HPDE6-E6E7 (cell line): ENCODE results near the gene TPSB2.
"Not testable (repeated sequence)": the region's sequence is repeated elsewhere in the genome, so short reads cannot be mapped to it uniquely, and the experiment has no call there.

Experiments used
- DNase-seq: peaks from one replicate; pipeline ENCODE4 v3.0.0; 2011; ENCODE audit warnings: missing footprints; ENCODE audit errors: extremely low spot score

The TPSB2 gene

GRCh38 chr16:1241081-1241480 lies 11.1 kb upstream of the TPSB2 start:
- DNase-seq: not testable (repeated sequence)

DNA sequence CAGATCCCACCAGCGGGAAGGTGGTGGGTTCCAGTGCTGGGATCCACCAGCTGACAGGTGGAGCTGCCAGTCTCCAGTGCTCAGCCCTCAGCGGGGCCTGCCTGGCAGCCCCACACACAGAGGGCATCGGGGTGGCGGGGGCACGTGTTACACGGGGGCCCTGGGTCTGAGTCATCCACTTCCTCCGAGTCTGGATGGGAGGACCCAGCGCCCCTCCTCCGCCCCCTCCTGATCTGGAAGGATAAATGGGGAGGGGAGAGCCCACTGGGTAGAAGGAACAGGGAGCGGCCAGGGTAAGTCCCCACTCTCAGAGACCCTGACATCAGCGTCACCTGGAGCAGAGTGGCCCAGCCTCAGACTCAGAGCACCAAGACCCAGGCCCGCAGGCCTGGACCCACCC lies 10.5 kb upstream of the TPSB2 start, which contains the start of gene TPSAB1:
Gene TPSAB1 (plus strand): TSS at position 270 of the 400 bp plus-strand sequence. CDS start 234 bp downstream, outside the sequence.
- not testable (repeated sequence) for DNase-seq

DNA sequence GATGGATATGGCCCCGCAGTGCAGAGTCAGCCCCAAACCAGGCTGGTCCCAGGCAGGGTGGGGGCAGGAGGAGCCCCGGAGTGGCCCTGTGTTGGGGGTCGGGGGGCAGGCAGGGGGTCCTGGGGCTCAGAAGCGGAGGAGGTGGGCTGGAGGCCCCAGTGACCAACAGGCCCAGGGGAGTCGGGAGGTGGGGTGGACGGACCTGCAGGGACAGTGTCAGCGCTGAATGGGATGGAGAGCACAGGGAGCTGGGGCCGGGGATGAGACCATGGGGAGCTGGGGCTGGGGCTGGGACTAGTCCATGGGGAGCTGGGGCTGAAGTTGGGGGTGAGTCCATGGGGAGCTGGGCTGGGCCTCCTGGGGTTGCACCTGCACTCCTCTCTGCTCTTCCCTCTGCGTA lies 9.6 kb upstream of the TPSB2 start:
- not testable (repeated sequence) for DNase-seq

DNA sequence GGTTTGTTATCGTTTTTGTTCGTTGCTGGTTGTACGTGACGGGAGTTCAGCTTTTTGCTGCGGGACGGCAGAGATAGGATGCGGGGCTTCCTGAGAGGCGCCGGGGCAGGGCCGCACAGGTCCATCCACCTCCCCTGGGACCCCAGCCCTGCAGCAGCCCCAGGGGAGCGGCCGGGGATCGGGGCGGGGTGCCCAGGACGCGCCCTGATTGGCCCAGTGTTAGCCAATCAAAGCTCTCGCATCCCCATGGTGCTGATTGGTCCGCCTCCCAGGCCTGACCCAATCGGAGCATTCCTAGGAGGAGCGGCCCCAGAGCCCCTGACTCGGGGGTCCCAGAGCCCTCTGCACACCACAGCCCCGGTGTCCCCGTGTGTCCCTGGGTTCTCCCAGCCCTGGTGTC lies 8.9 kb upstream of the TPSB2 start:
- DNase-seq: not testable (repeated sequence)

DNA sequence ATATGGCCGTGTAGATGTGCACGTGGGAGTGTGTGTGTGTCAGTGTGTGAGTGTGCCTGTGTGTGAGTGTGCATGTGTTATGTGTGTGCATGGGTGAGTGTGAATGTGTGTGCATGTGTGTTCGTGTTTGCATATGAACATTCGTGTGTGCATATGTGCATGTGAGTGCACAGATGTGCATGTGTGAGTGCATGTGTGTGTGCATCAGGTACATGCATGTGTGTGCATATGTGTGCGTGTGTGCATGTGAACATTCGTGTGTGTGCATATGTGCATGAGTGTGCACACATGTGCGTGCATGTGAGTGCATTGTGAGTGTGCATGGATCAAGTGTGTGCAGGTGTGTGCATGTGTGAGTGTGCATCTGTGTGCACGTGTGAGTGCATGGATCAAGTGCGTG lies 8.0 kb upstream of the TPSB2 start:
- no peak for DNase-seq

GRCh38 chr16:1236659-1237058 lies 6.7 kb upstream of the TPSB2 start:
- not testable (repeated sequence) for DNase-seq

DNA sequence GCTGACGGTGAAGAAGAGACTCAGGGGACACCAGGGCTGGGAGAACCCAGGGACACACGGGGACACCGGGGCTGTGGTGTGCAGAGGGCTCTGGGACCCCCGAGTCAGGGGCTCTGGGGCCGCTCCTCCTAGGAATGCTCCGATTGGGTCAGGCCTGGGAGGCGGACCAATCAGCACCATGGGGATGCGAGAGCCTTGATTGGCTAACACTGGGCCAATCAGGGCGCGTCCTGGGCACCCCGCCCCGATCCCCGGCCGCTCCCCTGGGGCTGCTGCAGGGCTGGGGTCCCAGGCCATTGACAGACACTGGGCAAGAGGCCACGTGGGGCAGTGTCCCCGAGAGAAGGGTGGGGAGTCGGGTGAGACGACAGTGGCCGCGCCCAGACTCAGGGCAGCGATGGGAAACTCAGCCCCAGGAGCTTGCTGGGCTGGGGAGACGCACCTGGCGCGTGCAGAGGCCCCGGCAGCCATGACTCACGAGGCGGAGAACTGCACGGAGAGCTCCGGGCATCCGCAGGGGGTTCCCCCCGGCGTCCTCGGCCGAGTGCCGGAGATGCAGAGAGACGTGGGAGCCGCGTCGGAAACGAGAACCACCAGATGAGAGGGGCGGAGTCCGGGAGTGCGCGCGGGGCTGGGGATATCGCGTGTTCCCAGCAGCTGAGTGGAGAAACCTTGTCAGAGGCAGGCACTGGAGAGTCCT lies 2.2 kb upstream of the TPSB2 start:
- DNase-seq: not testable (repeated sequence)

DNA sequence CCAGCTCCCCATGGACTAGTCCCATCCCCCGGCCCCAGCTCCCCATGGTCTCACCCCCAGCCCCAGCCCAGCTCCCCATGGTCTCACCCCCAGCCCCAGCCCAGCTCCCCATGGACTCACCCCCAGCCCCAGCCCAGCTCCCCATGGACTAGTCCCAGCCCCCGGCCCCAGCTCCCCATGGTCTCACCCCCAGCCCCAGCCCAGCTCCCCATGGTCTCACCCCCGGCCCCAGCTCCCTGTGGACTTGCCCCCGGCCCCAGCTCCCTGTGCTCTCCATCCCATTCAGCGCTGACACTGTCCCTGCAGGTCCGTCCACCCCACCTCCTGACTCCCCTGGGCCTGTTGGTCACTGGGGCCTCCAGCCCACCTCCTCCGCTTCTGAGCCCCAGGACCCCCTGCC lies 1.3 kb upstream of the TPSB2 start:
- DNase-seq: not testable (repeated sequence)

- not testable (repeated sequence) for DNase-seq
Observed at GRCh38 chr16:1230471-1231212, 658 bp upstream of the TPSB2 start.

DNA sequence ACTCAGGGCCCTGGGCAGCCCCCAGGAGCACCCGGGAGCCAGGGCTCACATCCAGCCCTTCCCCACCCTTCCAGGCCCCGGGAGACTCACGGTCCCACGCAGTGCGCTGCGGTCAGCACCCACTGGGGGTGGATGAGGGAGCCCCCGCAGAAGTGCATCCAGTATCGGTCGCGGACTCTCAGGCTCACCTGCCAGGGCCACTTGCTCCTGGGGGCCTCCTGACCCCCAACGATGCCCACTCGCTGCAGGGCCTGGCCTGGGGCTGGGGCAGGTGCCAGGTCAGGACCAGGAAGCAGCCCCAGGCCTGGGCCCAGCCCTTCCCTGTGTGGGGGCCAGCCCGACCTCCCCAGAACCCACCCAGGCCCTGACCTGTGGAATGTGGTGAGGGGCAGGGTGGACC lies 508 bp downstream of the TPSB2 start:
- DNase-seq: not testable (repeated sequence)

DNA sequence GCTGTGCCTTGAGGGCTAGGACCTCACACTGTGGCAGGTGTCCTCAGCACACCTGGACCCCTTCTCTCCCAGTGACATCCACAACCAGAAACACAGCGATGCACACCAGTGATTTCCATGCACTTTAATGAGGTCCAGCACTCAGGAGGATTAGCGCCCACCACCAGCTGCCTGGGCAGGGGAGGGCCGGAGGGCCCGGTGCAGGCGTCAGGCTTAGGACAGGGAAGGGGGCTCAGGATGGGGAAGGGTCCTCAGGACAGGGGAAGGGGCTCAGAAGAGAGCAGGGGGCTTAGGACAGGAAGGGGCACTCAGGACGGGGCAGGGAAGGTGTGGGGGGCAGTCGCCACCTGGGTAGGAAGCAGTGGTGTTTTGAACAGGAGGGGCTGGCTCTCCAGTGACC lies 1.8 kb downstream of the TPSB2 start:
- not testable (repeated sequence) for DNase-seq

DNA sequence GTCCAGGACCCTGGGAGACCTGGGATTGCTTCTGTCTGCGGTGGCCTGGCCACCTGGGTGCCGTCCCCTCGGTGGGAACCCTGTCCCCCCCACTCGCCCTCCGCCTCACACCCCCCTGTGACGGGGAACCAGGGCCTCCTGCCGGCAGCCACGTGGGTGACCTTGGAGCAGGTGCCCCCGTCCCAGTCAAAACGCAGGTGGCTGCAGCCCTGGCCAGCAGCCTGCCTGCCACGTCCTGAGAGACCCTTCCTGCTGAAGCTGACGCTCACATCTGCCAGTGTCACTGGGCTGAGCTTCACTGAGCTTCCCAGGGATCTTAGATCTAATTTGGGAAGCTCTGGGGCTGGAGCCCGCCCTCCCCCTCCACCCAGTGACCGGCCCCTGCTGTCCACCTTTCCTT lies 3.3 kb downstream of the TPSB2 start:
- DNase-seq: not testable (repeated sequence)

- DNase-seq: not testable (repeated sequence)
Observed at GRCh38 chr16:1225728-1226311, 4.2 kb downstream of the TPSB2 start.

GRCh38 chr16:1225051-1225451 lies 4.9 kb downstream of the TPSB2 start, which contains the start of gene TPSG1:
TSS of gene TPSG1 (minus strand) at chr16:1225268. CDS start at chr16:1225252, 16 bp downstream.
- no peak for DNase-seq

GRCh38 chr16:1224558-1224957 lies 5.4 kb downstream of the TPSB2 start:
- no peak for DNase-seq

DNA sequence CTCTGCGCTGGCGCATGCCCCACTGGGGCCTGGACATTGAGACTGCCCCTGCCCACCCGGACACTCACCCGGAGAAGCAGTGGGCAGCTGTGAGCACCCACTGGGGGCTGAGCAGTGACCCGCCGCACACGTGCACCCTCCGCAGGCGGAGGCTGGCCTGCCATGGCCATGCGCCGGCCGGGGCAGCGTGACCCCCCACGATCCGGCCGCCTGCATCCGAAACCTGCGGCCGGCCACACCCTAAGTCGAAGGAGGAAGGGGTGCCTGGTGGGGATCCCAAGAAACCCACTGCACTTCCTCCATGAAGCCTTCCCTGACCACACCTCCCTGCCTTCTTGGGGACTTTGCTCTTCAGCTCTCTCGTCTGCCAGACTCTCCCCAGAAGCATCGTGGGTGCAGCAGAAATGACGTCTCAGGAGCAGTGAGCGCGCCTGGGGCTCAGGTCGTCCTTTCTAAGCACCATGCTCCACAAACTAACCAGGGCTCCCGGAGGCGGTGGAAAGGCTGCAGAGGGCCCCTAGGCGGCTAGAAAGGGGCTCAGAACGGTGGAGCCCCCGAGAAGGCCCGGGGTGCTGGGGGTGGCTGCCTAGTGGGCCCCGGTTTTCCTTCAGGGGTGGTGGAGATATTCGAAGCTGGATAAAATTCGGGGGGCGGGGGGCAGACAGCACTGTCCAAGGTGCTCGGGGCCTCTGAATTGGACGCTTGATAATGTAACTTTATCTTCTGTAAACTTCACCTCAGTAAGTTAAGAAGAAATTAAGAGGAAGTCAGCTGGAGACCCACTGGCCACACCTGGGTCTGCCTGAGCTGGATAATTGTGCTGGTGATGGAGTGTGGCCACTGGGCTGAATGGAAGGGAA lies 6.4 kb downstream of the TPSB2 start:
- no peak for DNase-seq

DNA sequence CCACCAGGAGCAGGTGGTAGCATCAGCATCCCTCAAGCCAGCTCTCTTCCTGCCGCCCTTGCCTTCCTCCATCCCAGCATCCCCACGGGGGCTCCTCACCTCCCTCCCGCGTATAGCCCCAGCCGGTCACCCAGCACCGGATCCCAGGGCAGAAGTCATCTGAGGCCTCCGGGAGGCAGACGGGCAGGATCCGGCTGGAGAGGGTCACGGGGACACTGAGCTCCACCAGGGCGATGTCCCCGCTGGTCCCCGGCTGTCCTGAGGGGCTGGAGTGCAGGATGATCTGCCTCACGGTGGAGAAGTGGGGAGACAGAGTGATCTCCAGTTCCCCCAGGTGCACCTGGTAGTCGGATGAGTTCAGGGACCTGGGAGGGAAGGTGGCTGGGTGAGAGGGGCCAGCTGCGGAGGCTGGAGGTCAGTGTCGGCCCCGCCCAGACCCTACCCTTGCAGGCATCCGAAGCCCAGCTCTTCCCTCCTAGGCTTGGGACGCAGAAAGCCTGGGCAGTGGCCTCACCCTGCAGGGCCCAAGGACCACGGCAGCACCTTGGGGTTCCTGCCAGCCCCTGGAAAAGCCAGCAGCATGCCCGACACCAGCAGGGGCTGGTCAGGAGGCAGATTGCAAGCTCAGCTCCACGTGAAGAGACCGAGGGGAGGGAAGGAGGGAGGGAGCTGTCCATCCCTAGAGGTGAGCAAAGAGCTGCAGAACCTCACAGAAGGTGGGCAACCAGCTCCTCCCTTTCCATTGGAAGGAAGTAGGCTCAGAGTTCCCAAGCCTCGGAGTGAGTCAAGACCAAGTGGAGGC lies 7.2 kb downstream of the TPSB2 start:
- no peak for DNase-seq

DNA sequence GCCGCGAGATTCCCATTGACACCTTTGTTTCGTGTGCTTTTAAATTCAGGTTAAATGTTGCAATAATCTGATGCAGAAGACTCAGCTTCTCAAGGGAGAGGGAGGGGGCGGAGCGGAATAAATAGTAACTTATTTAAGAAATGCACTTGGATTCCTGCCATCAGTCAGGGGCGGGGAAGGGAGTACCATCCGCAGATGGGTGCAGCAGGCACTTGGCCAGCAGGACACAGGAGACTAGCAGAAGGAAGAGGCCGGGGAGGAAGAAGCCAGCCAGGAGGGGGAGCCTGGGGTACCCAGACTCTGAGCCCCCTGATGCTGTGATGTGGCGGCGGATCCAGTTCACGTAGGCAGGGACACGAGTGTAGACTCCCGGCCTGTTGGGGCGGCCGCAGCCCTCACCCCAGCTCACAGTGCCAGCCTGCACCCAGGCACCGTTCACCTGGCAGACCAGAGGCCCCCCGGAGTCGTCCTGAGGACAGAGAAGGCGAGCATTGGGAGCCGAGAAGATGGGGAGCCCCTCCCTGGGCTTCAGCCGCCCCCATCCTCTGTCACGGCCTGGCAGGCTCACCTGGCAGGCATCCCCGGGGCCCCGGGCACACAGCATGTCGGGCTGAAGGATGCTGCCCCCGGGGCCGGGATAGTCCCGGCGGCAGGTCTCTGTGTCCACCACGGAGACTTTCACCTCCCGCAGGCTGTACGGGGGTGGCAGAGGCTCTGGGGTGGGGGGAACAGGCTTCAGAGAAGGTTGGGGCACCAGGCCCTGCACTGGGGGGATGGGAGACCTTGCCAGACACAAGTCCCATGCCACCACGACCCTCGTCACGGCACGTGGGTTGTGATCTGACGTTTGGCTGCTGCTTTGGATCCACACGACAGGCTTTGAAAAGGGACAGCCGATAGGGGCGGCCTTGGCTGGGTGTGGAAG lies 8.1 kb downstream of the TPSB2 start:
- DNase-seq: no peak

DNA sequence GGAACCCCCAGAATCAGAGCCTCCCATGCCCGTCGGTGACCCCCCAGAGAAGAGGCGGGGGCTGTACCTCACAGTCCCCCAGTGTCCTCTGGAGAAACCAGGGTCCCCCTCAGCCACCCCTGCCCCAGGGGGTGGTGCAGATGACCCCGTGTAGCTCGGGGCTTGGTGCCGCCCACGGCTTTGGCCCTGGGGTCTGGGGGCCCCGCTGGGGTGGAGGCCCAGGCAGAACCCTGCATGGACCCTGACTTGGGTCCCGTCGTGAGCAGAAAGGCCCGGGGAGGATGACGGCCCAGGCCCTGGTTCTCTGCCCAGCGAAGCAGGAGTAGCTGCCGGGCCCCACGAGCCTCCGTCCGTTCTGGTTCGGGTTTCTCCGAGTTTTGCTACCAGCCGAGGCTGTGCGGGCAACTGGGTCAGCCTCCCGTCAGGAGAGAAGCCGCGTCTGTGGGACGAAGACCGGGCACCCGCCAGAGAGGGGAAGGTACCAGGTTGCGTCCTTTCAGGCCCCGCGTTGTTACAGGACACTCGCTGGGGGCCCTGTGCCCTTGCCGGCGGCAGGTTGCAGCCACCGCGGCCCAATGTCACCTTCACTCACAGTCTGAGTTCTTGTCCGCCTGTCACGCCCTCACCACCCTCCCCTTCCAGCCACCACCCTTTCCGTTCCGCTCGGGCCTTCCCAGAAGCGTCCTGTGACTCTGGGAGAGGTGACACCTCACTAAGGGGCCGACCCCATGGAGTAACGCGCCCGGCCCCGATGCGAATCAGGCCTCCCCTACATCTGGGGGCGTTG lies 8.9 kb downstream of the TPSB2 start:
- no peak for DNase-seq
